Coronary artery (tissue), 2 donors: Measurements from ENCODE around the gene SSX2IP.
A peak's percentile ranks its signal among the peaks of the same experiment; 100 is the strongest.

ENCODE experiments used
- DNase-seq: peaks from one replicate; pipeline ENCODE4 v3.0.0-alpha.2; 2017; ENCODE audit warnings: low spot score
- H3K27ac ChIP-seq, 2 donors: fragments of 200-600 bp; sonication (generic); one replicate each; pipeline ENCODE4 v1.5.1; 2016 to 2019
- H3K4me3 ChIP-seq: fragments of 200-600 bp; sonication (generic); 2 replicates; pipeline ENCODE4 v1.5.1; 2016; ENCODE audit warnings: mild to moderate bottlenecking, moderate library complexity
- TF ChIP-seq, protein P1 (sequence below): fragments of 200-600 bp; sonication (generic); IDR thresholded peaks from one replicate; pipeline ENCODE4 v1.5.1; 2019; ENCODE audit warnings: antibody characterized with exemption

The SSX2IP gene

DNA sequence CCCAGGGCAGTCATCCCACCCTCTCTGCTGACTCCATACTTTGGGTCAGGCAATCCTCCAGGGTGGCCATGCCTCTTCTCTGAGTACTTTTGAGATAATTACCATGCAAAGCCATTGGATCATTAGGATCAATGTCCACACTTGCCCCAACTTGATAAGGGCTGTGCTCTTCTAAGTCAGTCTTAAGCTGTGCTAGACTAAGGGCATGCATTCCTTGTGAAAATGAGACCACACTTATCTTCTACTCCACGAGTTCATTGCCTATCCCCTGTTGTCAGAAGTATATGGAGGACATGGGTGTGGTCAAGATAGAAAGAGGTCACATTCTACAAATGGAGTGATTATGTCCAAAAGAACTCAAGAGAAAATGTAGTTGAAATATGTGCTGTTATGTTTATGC, 18.9 kb upstream of the SSX2IP start:
- no peak for DNase-seq
- TF ChIP-seq, protein P1, sequence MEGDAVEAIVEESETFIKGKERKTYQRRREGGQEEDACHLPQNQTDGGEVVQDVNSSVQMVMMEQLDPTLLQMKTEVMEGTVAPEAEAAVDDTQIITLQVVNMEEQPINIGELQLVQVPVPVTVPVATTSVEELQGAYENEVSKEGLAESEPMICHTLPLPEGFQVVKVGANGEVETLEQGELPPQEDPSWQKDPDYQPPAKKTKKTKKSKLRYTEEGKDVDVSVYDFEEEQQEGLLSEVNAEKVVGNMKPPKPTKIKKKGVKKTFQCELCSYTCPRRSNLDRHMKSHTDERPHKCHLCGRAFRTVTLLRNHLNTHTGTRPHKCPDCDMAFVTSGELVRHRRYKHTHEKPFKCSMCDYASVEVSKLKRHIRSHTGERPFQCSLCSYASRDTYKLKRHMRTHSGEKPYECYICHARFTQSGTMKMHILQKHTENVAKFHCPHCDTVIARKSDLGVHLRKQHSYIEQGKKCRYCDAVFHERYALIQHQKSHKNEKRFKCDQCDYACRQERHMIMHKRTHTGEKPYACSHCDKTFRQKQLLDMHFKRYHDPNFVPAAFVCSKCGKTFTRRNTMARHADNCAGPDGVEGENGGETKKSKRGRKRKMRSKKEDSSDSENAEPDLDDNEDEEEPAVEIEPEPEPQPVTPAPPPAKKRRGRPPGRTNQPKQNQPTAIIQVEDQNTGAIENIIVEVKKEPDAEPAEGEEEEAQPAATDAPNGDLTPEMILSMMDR, result no peak
- no peak overlapping the region for H3K27ac ChIP-seq
- no peak overlapping the region for H3K4me3 ChIP-seq

DNA sequence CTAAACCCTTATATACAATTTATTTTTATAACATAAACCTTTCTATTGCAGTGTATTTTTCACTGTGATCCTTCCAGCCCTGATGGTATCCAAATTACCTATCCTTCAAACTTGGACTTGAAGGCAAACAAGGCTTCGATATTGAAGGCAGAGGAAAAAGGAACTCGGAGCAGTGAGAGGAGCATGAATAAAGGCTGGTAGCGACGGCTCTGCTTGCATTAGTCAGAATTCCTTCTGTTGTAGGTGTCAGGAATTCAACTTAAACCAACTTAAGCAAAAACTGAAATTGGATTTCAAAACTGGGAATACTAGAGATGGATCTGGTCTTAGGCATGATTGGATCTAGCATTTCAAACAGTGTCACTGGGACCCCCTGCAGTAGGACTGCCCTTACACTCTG, 17.8 kb upstream of the SSX2IP start:
- Histone ChIP-seq H3K27ac (no peak overlapping the region), H3K4me3 (no peak overlapping the region)
- no peak for DNase-seq
- TF ChIP-seq, protein P1, result no peak

DNA sequence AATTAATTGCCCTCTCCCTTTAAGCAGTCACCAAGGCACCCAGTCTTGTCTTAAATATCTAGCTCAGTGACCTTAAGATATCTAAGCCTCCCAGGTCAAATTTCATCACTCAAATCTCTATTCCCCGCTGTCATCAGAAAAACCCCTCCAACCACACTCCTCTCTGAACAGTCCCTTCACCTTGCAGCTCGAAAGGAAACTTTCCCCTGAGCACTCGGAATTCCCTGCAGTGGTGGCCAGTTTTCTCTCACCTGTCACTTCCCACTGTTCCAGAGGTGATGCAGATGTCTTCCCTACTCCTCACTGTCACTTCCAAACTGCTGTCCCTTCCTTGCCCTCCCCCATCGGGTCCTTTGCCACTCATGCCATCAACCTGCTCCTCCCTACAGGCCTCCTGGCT, 15.3 kb upstream of the SSX2IP start:
- H3K4me3 ChIP-seq, result no peak overlapping the region
- DNase-seq, result no peak
- TF ChIP-seq, protein P1, result no peak
- no peak overlapping the region for H3K27ac ChIP-seq

DNA sequence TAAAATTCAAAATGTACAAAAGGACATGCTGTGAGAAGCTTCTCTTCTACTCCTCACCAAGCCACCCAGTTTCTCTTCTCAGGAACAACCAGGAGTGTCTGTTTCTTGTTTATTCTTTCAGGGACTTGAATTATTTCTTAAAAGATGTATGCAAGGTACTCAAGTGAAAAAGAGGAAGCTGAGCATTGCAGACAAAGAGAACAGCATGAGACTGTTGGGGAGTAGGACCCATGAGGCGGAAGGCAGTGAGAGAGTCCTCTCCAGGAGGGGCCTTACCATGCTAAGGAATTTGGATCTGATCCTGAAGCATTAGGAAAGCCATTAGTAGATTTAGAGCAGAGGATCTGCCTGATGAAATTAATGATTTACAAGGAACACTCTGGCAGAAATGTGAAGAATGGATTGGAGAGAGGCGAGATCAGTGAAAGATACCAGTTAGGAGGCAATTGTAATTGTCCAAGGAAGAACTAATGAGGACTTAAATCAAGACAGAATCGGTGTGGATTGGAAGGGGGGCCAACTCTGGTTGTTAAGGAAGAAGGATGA, 14.7 kb upstream of the SSX2IP start:
- no peak for DNase-seq
- TF ChIP-seq, protein P1, result no peak
- no peak overlapping the region for H3K27ac ChIP-seq
- H3K4me3 ChIP-seq, result no peak overlapping the region

DNA sequence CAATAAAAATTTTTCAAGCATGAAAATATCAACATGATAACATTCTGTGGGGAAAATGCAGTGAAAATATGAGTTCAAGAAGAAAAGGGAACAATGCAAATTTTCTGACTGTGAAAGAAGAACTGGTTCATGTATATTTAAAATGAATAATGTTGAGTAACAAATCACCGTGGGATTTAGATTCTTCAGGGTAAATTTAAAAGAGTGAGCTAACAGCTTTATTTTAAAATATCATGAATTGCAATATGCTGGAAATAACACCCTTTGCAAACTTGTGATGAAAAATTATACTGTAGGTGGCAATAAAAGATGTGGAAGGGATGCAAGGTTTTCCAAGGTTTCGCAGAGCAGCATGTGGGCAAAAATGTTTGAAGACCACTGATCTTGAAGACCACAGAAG, 13.2 kb upstream of the SSX2IP start:
- Histone ChIP-seq H3K27ac (no peak overlapping the region), H3K4me3 (no peak overlapping the region)
- TF ChIP-seq, protein P1, result no peak
- no peak for DNase-seq

DNA sequence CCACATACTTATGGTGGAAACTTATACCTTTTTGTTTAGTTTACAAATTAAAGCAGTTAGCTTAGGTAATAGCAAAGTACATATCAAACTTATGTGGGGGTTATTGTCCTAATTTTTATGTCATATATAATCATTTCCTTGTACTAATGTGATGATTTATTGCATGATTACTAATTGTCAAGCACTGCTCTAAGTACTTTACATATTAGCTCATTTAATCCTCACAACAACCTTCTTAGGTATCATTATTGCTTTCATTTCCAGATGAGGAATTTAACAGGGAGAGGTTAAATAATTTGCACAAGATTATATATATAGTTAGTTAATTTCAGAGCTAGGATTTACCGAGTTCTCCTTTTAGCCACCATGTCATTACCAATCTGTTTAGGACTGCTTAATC, 11.9 kb upstream of the SSX2IP start:
- H3K27ac ChIP-seq, result peak overlapping the region in 1 of 2 donors; percentile 21
- TF ChIP-seq, protein P1, result no peak
- no peak overlapping the region for H3K4me3 ChIP-seq
- DNase-seq, result no peak

DNA sequence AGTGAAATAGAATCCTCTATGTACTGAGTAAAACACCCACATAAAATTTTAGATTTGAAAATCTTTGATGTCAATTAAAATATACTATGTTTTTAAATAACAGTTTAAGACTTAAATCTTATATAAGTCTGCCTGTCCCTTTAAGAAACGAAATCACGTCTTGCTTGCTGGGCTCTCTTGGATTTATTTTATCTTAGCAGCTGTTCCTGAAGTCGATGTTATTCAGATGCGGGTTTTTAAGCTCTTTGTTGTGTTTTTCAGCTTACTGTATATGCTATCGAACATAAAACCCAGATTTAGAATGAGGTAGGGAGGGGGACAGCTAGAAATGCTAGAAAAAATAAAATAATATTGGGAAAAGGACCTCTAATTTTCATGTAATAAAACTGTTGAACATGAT, 11.1 kb upstream of the SSX2IP start:
- H3K4me3 ChIP-seq, result no peak overlapping the region
- DNase-seq, result no peak
- peak overlapping the region in 1 of 2 donors; percentile 21 for H3K27ac ChIP-seq
- TF ChIP-seq, protein P1, result no peak
